GM23338 (cell line): ENCODE results near the gene LMNA. TPM values are rescaled to one million over a fixed set of nuclear protein-coding genes. Genes with fewer than 3 reads are reported as not detected.

Experiments used
- ATAC-seq: fragments of 200-7000 bp; cut with Tn5 transposase; 3 replicates; pipeline ENCODE4 v1.9.1; 2020
- DNase-seq: peaks from one replicate; pipeline ENCODE4 v3.0.0-alpha.2; 2015; ENCODE audit warnings: low spot score
- H2AFZ ChIP-seq: fragments of 200-600 bp; sonication (generic); 2 replicates; pipeline ENCODE4 v1.8.0; 2016; ENCODE audit warnings: antibody characterized with exemption, mild to moderate bottlenecking, moderate library complexity
- H3F3A ChIP-seq: fragments of 200-600 bp; sonication (generic); replicated peaks from 2 replicates; pipeline ENCODE4 v1.8.0; 2017; ENCODE audit warnings: antibody characterized with exemption, mixed run types, low read depth
- H3K27ac ChIP-seq: fragments of 200-600 bp; sonication (generic); 2 replicates; pipeline ENCODE4 v1.6.1; 2016; ENCODE audit warnings: low read depth
- H3K27me3 ChIP-seq: fragments of 200-600 bp; sonication (generic); 2 replicates; pipeline ENCODE4 v1.8.0; 2016; ENCODE audit warnings: mild to moderate bottlenecking, mixed run types, moderate library complexity; ENCODE audit not compliant: insufficient read depth
- H3K36me3 ChIP-seq: fragments of 200-600 bp; sonication (generic); 2 replicates; pipeline ENCODE4 v1.8.0; 2016; ENCODE audit warnings: mild to moderate bottlenecking; ENCODE audit not compliant: insufficient read depth
- H3K4me1 ChIP-seq: fragments of 200-600 bp; sonication (generic); 2 replicates; pipeline ENCODE4 v1.8.0; 2016; ENCODE audit warnings: mild to moderate bottlenecking, moderate library complexity; ENCODE audit not compliant: insufficient read depth
- H3K4me2 ChIP-seq: fragments of 200-600 bp; sonication (generic); 2 replicates; pipeline ENCODE4 v1.7.1; 2017; ENCODE audit warnings: mixed run types
- H3K4me3 ChIP-seq: fragments of 200-600 bp; sonication (generic); 2 replicates; pipeline ENCODE4 v1.6.1; 2016; ENCODE audit warnings: mixed run types
- H3K79me2 ChIP-seq: fragments of 200-600 bp; sonication (generic); replicated peaks from 2 replicates; pipeline ENCODE4 v1.8.0; 2017; ENCODE audit warnings: mild to moderate bottlenecking; ENCODE audit not compliant: insufficient read depth
- H3K9me2 ChIP-seq: fragments of 200-600 bp; sonication (generic); 2 replicates; pipeline ENCODE4 v1.8.0; 2017; ENCODE audit not compliant: insufficient read depth
- H4K20me1 ChIP-seq: fragments of 200-600 bp; sonication (generic); replicated peaks from 2 replicates; pipeline ENCODE4 v1.8.0; 2017; ENCODE audit warnings: mild to moderate bottlenecking; ENCODE audit not compliant: insufficient read depth
- H3K27ac Mint-ChIP-seq: 2 replicates; pipeline ENCODE4 v1.8.0; 2020; ENCODE audit warnings: inconsistent platforms, mild to moderate bottlenecking, moderate library complexity, mixed read lengths
- H3K27me3 Mint-ChIP-seq: 3 replicates; pipeline ENCODE4 v1.8.0; 2022; ENCODE audit warnings: low read depth, mild to moderate bottlenecking, moderate library complexity, mixed read lengths, inconsistent platforms; ENCODE audit not compliant: insufficient read depth, poor library complexity
- H3K36me3 Mint-ChIP-seq: 3 replicates; pipeline ENCODE4 v1.8.0; 2021; ENCODE audit warnings: low read depth, mild to moderate bottlenecking, inconsistent platforms, moderate library complexity, mixed read lengths
- H3K4me1 Mint-ChIP-seq: 3 replicates; pipeline ENCODE4 v1.8.0; 2020; ENCODE audit warnings: mild to moderate bottlenecking, inconsistent platforms, mixed read lengths
- H3K4me3 Mint-ChIP-seq: 3 replicates; pipeline ENCODE4 v1.8.0; 2021; ENCODE audit warnings: moderate library complexity, mild to moderate bottlenecking, inconsistent platforms, mixed read lengths
- H3K9me3 Mint-ChIP-seq: 3 replicates; pipeline ENCODE4 v1.8.0; 2020; ENCODE audit warnings: moderate library complexity, mild to moderate bottlenecking, inconsistent platforms, mixed read lengths
- EZH2 ChIP-seq: fragments of 200-600 bp; sonication (generic); IDR thresholded peaks from one replicate; pipeline ENCODE4 v1.8.0; 2017; ENCODE audit warnings: antibody characterized with exemption, mild to moderate bottlenecking, low read depth; ENCODE audit not compliant: unreplicated experiment
- NANOG ChIP-seq: IDR thresholded peaks from 2 replicates; pipeline ENCODE4 v1.6.1; 2016; ENCODE audit warnings: antibody characterized with exemption, borderline replicate concordance
- REST ChIP-seq: IDR thresholded peaks from one replicate; pipeline ENCODE4 v1.6.1; 2018; ENCODE audit warnings: antibody characterized with exemption; ENCODE audit not compliant: unreplicated experiment
- STAT1 ChIP-seq: IDR thresholded peaks from one replicate; pipeline ENCODE4 v1.6.1; 2016; ENCODE audit warnings: antibody characterized with exemption; ENCODE audit not compliant: unreplicated experiment
- ZNF114 ChIP-seq: fragments of 250-450 bp; sonication (Bioruptor Pico); IDR thresholded peaks from 2 replicates; pipeline ENCODE4 v1.5.0; 2020; ENCODE audit warnings: mild to moderate bottlenecking, moderate library complexity
- ZNF462 ChIP-seq: fragments of 250-450 bp; sonication (Bioruptor Pico); IDR thresholded peaks from 2 replicates; pipeline ENCODE4 v1.5.0; 2020; ENCODE audit warnings: mild to moderate bottlenecking, moderate library complexity
- polyA plus RNA-seq: library from polyadenylated mRNA; unstranded; fragments of >200 nt; fragmentation: Nextera tagmentation; extraction: Ambion mirVana; gene quantifications from 2 replicates; pipeline ENCODE4 v1.2.1, GENCODE V29; 2016
- total RNA-seq: library from RNA; depleted of rRNA; stranded (reverse); fragments of >200 nt; shearing (Covaris generic); gene quantifications from 2 replicates; pipeline ENCODE4 v1.2.3, GENCODE V29; 2014

Gene LMNA
- total and polyA plus RNA-seq, 2 experiments from 2014 or later: 35.5 to 56.3 TPM

- Histone ChIP-seq H3K36me3 (no peaks in the 10 kb centered on the region), H3K4me3 (no peak overlapping the region), H2AFZ (no peak overlapping the region), H4K20me1 (no peaks in the 10 kb centered on the region), H3K4me1 (peaks cover 17% of the 10 kb centered on the region), H3K9me2 (no peaks in the 10 kb centered on the region), H3K27ac (no peak overlapping the region), H3K27me3 (no peaks in the 10 kb centered on the region), H3K79me2 (no peaks in the 10 kb centered on the region), H3F3A (peaks cover 4% of the 10 kb centered on the region; the same call in 1 of the 2 replicates), H3K4me2 (no peak overlapping the region)
- H3K4me3 Mint-ChIP-seq: no peak overlapping the region
- no peak overlapping the region for H3K27ac Mint-ChIP-seq
- ATAC-seq (no peak), DNase-seq (no peak)
- H3K36me3 Mint-ChIP-seq: peaks cover 4% of the 10 kb centered on the region; the same call in 1 of the 3 replicates
- H3K27me3 Mint-ChIP-seq: peaks cover 7% of the 10 kb centered on the region
- H3K9me3 Mint-ChIP-seq: no peaks in the 10 kb centered on the region
- H3K4me1 Mint-ChIP-seq: peaks cover 16% of the 10 kb centered on the region
- TF ChIP-seq STAT1 (no peak), ZNF114 (CRISPR knock-in tag) (no peak), REST (no peak), EZH2 (no peak), NANOG (no peak), ZNF462 (no peak)
Observed at GRCh38 chr1:156162430-156163037, 48.0 kb downstream of the LMNA start.
